GM08714 (cell line): Measurements from ENCODE around the gene NXPE4.
"Not testable (repeated sequence)": the region's sequence is repeated elsewhere in the genome, so short reads cannot be mapped to it uniquely, and the experiment has no call there.

Source experiments
- H3K4me3 ChIP-seq: fragments of 200-500 bp; sonication (Bioruptor generic); 2 replicates; pipeline ENCODE4 v1.5.1; 2014; ENCODE audit warnings: mild to moderate bottlenecking, low read length, inconsistent platforms
- ZNF274 ChIP-seq: IDR thresholded peaks from 2 replicates; pipeline ENCODE4 v1.6.1; 2012; ENCODE audit warnings: mild to moderate bottlenecking, low read depth, low read length

NXPE4 gene

DNA sequence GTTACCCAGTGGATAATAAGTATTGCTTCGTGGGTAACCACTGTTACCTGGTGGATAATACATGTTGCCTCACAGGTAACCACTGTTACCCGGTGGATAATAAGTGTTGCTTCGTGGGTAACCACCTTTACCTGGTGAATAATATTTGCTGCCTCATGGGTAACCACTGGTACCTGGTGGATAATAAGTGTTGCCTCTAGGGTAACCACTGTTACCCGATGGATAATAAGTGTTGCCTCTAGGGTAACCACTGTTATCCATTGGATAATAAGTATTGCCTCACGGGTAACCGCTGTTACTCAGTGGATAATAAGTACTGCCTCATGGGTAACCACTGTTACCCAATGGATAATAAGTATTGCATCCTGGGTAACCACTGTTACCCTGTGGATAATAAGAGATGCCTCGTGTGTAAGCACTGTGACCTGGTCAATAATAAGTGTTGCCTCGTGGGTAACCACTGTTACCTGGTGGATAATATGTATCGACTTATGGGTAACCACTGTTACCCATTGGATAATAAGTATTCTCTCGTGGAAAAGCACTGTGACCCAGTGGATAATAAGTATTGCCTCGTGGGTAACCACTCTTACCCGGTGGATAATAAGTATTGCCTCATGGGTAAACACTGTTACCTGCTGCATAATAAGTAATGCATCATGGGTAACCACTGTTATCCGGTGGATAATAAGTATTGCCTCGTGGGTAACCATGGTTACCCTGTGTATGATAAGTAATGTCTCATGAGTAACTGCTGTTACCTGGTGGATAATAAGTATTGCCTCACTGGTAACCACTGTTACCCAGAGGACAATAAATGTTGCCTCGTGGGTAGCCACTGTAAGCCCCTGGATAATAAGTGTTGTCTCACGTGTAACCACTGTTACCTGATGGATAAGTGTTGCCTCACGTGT, 20.1 kb upstream of the NXPE4 start:
- TF ChIP-seq ZNF274: no peak
- H3K4me3 ChIP-seq: no peak overlapping the region

GRCh38 chr11:114614127-114614720, 18.6 kb upstream of the NXPE4 start:
- H3K4me3 ChIP-seq: no peak overlapping the region
- no peak for TF ChIP-seq ZNF274

DNA sequence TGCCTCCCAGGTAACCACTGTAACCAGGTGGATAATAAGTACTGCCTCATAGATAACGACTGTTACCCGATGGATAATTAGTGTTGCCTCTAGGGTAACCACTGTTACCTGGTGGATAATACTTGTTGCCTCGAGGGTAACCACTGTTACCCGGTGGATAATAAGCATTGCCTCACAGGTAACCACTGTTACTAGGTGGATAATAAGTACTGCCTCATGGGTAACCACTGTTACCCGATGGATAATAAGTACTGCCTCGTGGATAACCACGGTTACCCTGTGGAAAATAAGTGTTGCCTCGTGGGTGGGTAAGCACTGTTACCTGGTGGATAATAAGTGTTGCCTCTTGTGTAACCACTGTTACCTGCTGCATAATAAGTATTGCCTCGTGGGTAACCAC, 17.5 kb upstream of the NXPE4 start:
- H3K4me3 ChIP-seq: not testable (repeated sequence)

DNA sequence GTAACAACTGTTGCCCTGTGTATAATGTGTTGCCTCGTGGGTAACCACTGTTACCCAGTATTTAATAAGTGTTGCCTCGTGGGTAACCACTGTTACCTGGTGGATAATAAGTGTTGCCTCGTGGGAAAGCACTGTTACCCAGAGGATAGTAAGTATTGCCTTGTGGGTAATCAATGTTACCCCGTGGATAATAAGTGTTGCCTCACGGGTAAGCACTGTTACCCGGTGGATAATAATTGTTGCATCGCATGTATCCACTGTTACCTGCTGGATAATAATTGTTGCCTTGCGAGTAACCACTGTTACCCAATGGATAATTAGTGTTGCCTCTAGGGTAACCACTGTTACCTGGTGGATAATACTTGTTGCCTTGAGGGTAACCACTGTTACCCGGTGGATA, 17.1 kb upstream of the NXPE4 start:
- H3K4me3 ChIP-seq: no peak overlapping the region
- TF ChIP-seq ZNF274: no peak

GRCh38 chr11:114612199-114612598, 16.6 kb upstream of the NXPE4 start:
- not testable (repeated sequence) for H3K4me3 ChIP-seq

DNA sequence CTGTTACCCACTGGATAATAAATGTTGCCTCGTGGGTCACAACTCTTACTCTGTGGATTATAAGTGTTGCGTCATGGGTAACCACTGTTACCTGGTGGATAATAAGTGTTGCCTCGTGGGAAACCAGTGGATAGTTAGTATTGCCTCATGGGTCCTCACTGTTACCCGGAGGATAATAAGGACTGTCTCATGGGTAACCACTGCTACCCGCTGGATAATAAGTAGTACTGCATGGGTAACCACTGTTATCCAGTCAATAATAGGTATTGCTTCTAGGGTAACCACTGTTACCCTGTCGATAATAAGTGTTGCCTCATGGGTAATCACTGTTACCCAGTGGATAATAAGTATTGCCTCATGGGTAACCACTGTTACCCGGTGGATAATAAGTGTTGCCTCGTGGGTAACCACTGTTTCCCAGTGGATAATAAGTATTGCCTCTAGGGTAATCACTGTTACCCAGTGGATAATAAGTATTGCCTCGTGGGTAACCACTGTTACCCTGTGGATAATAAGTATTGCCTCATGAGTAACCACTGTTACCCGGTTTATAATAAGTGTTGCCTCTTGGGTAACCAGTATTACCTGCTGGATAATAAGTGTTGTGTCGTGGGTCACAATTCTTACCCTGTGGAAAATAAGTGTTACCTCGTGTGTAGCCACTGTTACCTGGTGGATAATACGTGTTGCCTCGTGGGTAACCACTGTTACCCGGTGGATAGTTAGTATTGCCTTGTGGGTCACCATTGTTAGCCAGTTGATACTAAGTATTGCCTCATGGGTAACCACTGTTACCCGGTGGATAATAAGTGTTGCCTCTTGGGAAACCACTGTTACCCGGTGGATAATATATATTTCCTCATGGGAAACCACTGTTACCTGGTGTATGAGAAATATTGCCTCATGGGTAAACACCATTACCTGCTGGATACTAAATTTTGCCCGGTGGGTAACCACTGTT, 15.7 kb upstream of the NXPE4 start:
- H3K4me3 ChIP-seq: no peak overlapping the region

GRCh38 chr11:114610550-114610949, 15.0 kb upstream of the NXPE4 start:
- H3K4me3 ChIP-seq: no peak overlapping the region
- TF ChIP-seq ZNF274: no peak

More for the DNA sequence above, 15.7 kb upstream of the NXPE4 start:
- TF ChIP-seq ZNF274: no peak

DNA sequence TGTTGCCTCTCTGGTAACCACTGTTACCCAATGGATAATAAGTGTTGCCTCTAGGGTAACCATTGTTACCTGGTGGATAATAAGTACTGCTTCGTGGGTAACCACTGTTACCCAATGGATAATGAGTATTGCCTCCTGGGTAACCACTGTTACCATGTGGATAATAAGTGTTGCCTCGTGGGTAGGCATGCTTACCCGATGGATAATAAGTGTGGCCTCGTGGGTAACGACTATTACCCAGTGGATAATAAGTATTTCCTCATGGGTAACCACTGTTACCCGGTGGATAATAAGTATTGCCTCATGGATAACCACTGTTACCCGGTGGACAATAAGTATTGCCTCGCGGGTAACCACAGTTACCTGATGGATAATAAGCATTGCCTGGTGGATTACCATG, 13.8 kb upstream of the NXPE4 start:
- no peak overlapping the region for H3K4me3 ChIP-seq
- no peak for TF ChIP-seq ZNF274

DNA sequence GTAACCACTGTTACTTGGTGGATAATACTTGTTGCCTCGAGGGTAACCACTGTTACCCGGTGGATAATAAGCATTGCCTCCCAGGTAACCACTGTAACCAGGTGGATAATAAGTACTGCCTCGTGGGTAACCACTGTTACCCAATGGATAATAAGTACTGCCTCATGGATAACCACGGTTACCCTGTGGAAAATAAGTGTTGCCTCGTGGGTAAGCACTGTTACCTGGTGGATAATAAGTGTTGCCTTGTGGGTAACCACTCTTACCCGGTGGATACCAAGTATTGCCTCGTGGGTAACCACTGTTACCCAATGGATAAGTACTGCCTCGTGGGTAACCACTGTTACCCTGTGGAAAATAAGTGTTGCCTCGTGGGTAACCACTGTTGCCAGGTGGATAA, 13.0 kb upstream of the NXPE4 start:
- not testable (repeated sequence) for H3K4me3 ChIP-seq

DNA sequence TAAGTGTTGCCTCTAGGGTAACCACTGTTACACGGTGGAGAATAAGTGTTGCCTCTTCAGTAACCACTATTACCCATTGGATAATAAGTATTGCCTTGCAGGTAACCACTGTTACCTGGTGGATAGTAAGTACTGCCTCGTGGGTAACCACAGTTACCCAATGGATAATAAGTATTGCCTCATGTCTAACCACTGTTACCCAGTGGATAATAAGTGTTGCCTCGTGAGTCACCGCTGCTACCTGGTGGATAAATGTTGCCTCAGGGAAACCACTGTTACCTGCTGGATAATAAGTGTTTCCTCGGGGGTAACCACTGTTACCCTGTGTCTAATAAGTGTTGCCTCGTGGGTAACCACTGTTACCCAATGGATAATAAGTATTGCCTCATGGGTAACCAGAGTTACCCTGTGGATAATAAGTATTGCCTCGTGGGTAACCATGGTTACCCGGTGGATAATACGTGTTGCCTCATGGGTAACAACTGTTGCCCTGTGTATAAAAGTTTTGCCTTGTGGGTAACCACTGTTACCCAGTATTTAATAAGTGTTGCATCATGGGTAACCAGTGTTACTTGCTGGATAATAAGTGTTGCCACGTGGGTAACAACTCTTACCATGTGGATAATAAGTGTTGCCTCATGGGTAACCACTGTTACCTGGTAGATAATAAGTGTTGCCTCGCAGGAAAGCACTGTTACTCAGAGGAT, 12.3 kb upstream of the NXPE4 start:
- no peak overlapping the region for H3K4me3 ChIP-seq
- TF ChIP-seq ZNF274: no peak

DNA sequence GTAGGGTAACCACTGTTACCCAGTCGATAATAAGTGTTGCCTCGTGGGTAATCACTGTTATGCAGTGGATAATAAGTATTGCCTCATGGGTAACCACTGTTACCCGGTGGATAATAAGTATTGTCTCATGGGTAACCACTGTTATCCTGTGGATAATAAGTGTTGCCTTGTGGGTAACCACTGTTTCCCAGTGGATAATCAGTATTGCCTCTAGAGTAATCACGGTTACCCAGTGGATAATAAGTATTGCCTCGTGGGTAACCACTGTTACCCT, 11.2 kb upstream of the NXPE4 start:
- H3K4me3 ChIP-seq: not testable (repeated sequence)

GRCh38 chr11:114606003-114606801, 10.6 kb upstream of the NXPE4 start:
- no peak for TF ChIP-seq ZNF274
- no peak overlapping the region for H3K4me3 ChIP-seq

GRCh38 chr11:114605370-114605769, 9.8 kb upstream of the NXPE4 start:
- no peak for TF ChIP-seq ZNF274
- no peak overlapping the region for H3K4me3 ChIP-seq

DNA sequence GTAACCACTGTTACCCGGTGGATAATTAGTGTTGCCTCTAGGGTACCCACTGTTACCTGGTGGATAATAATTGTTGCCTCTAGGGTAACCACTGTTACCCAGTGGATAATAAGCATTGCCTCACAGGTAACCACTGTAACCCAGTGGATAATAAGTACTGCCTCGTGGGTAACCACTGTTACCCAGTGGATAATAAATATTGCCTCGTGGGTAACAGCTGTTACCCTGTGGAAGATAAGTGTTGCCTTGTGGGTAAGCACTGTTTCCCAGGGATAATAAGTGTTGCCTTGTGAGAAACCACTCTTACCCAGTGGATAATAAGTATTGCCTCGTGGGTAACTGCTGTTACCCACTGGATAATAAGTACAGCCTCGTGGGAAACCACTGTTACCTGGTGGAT, 9.3 kb upstream of the NXPE4 start:
- no peak for TF ChIP-seq ZNF274
- no peak overlapping the region for H3K4me3 ChIP-seq
